Trophoblast cell (in vitro differentiated cells and primary cell): ENCODE results near the gene ZFP42.

Experiments used
- DNase-seq, 2 donors: peaks; one replicate each; pipeline ENCODE4 v3.0.0-alpha.2; 2016
- H2AFZ ChIP-seq: 2 replicates; pipeline ENCODE4 v1.6.1; 2013; ENCODE audit warnings: low read length, moderate library complexity, mild to moderate bottlenecking; ENCODE audit not compliant: insufficient read depth, poor library complexity
- H2AK5ac ChIP-seq: 2 replicates; pipeline ENCODE4 v1.6.1; 2013; ENCODE audit warnings: mild to moderate bottlenecking, low read length
- H2BK120ac ChIP-seq: 2 replicates; pipeline ENCODE4 v1.6.1; 2013; ENCODE audit warnings: low read length, mild to moderate bottlenecking, moderate library complexity; ENCODE audit not compliant: insufficient read depth, poor library complexity
- H2BK12ac ChIP-seq: 2 replicates; pipeline ENCODE4 v1.6.1; 2013; ENCODE audit warnings: mild to moderate bottlenecking, low read length, moderate library complexity
- H2BK5ac ChIP-seq: 2 replicates; pipeline ENCODE4 v1.6.1; 2013; ENCODE audit warnings: low read length, low read depth, moderate library complexity, mild to moderate bottlenecking; ENCODE audit not compliant: poor library complexity
- H3K14ac ChIP-seq: 2 replicates; pipeline ENCODE4 v1.6.1; 2013; ENCODE audit warnings: mild to moderate bottlenecking, low read length
- H3K18ac ChIP-seq: 2 replicates; pipeline ENCODE4 v1.6.1; 2013; ENCODE audit warnings: mild to moderate bottlenecking, low read length
- H3K23ac ChIP-seq: 2 replicates; pipeline ENCODE4 v1.6.1; 2013; ENCODE audit warnings: low read length
- H3K27ac ChIP-seq: 2 replicates; pipeline ENCODE4 v1.5.1; 2013; ENCODE audit warnings: low read depth, mild to moderate bottlenecking, inconsistent platforms, low read length, moderate library complexity
- H3K27me3 ChIP-seq: 2 replicates; pipeline ENCODE4 v1.6.1; 2013; ENCODE audit warnings: inconsistent platforms, mild to moderate bottlenecking, low read length, moderate library complexity; ENCODE audit not compliant: insufficient read depth
- H3K36me3 ChIP-seq, 2 experiments: 1 replicate in 1 of 2; 2 replicates in 1 of 2; pipeline ENCODE4 v1.6.1; 2013; ENCODE audit warnings: low read length in 2 of 2, mild to moderate bottlenecking in 2 of 2, moderate library complexity in 1 of 2; ENCODE audit not compliant: insufficient read depth in 2 of 2, control insufficient read depth in 1 of 2
- H3K4ac ChIP-seq: 2 replicates; pipeline ENCODE4 v1.6.1; 2013; ENCODE audit warnings: low read depth, mild to moderate bottlenecking, low read length, moderate library complexity
- H3K4me1 ChIP-seq, 2 experiments: 1 replicate in 1 of 2; 2 replicates in 1 of 2; pipeline ENCODE4 v1.6.1; 2013; ENCODE audit warnings: low read length in 2 of 2, mild to moderate bottlenecking in 2 of 2, moderate library complexity in 1 of 2; ENCODE audit not compliant: insufficient read depth in 2 of 2, control insufficient read depth in 1 of 2
- H3K4me2 ChIP-seq: 2 replicates; pipeline ENCODE4 v1.6.1; 2013; ENCODE audit warnings: inconsistent platforms, mild to moderate bottlenecking, low read length, moderate library complexity
- H3K4me3 ChIP-seq: 2 replicates; pipeline ENCODE4 v1.5.1; 2013; ENCODE audit warnings: mild to moderate bottlenecking, low read depth, low read length, inconsistent platforms
- H3K79me1 ChIP-seq: one replicate; pipeline ENCODE4 v1.6.1; 2013; ENCODE audit warnings: low read length
- H3K79me2 ChIP-seq: 2 replicates; pipeline ENCODE4 v1.6.1; 2013; ENCODE audit warnings: low read length, mild to moderate bottlenecking; ENCODE audit not compliant: control insufficient read depth, insufficient read depth, poor library complexity
- H3K9ac ChIP-seq: 2 replicates; pipeline ENCODE4 v1.6.1; 2013; ENCODE audit warnings: mild to moderate bottlenecking, low read length
- H3K9me3 ChIP-seq: 2 replicates; pipeline ENCODE4 v1.6.1; 2013; ENCODE audit warnings: low read depth, mild to moderate bottlenecking, control low read depth, inconsistent platforms, low read length; ENCODE audit not compliant: insufficient read depth
- H4K12ac ChIP-seq: 2 replicates; pipeline ENCODE4 v1.6.1; 2013; ENCODE audit warnings: low read depth, mild to moderate bottlenecking, low read length, moderate library complexity
- H4K8ac ChIP-seq: 2 replicates; pipeline ENCODE4 v1.6.1; 2013; ENCODE audit warnings: low read depth, mild to moderate bottlenecking, low read length, moderate library complexity
- H4K91ac ChIP-seq: one replicate; pipeline ENCODE4 v1.6.1; 2013; ENCODE audit warnings: low read depth, mild to moderate bottlenecking, low read length, moderate library complexity
- WGBS: extraction: QIAGEN DNeasy Blood & Tissue Kit; methylation state at CpG from one replicate; pipeline ENCODE4 v1.1.7; 2013; ENCODE audit warnings: missing lambda C conversion rate; ENCODE audit not compliant: insufficient read length, insufficient coverage; ENCODE audit errors: extremely low coverage; 5-methylcytosine and 5-hydroxymethylcytosine counted together

The ZFP42 gene

DNA sequence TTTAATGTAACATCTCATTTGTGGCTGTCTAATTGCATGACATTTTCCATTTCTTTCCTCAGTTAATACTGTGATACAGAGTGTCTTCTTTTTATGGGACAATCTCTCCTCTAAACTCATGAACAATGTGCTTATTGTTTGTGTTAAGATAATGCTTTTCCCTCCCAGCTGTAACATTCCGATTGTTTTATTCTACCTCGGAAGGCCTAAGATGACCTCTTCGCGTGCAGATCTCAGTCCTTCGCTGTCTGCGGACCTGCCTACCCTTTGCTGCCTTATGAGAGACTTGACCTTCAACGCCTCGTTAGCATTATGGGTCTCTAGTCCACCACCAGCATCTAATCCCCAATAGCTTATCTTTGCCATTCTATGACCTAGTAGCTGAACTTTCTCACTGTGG lies 29.8 kb upstream of the ZFP42 start:
- no peak overlapping the region for H3K27ac ChIP-seq
- no peaks in the 10 kb centered on the region for H3K36me3 ChIP-seq
- no peak overlapping the region for H2BK120ac ChIP-seq
- H3K18ac ChIP-seq: no peak overlapping the region
- H3K9ac ChIP-seq: no peak overlapping the region
- no peak overlapping the region for H4K91ac ChIP-seq
- no peak overlapping the region for H2BK5ac ChIP-seq
- no peak overlapping the region for H3K4ac ChIP-seq
- H3K79me2 ChIP-seq: no peaks in the 10 kb centered on the region
- no CpG with 5 or more reads among the region's 8 CpGs for WGBS
- no peak overlapping the region for H3K14ac ChIP-seq
- no peak overlapping the region for H2AFZ ChIP-seq
- H3K4me3 ChIP-seq: no peak overlapping the region
- no peak overlapping the region for H2AK5ac ChIP-seq
- no peak overlapping the region for H4K8ac ChIP-seq
- H3K4me1 ChIP-seq: no peaks in the 10 kb centered on the region
- no peak overlapping the region for H4K12ac ChIP-seq
- H3K9me3 ChIP-seq: no peaks in the 10 kb centered on the region
- H3K79me1 ChIP-seq: no peaks in the 10 kb centered on the region
- H2BK12ac ChIP-seq: no peak overlapping the region
- no peak for DNase-seq
- H3K4me2 ChIP-seq: no peak overlapping the region
- H3K27me3 ChIP-seq: no peaks in the 10 kb centered on the region
- H3K23ac ChIP-seq: no peak overlapping the region

DNA sequence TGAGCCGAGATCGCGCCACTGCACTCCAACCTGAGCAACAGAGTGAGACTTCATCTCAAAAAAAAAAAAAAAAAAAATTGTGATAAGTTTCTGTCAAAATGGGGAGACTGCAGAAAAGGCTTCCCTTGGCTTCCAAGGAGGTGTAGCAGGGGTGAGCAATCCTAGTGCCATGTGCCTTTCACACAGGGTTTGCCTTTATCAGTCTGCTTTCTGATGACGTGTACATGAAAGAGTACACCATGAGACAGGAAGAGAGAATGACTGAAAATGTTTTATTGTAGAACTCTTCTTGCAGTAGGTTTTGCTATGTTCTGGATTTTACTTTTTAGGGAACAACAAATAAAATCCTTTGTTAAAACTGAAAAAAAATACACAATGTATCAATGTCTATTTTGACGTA lies 23.4 kb upstream of the ZFP42 start:
- Histone ChIP-seq H2BK120ac (no peak overlapping the region), H4K8ac (no peak overlapping the region), H2BK12ac (no peak overlapping the region), H3K9ac (no peak overlapping the region), H2AFZ (no peak overlapping the region), H3K18ac (no peak overlapping the region), H3K4ac (no peak overlapping the region), H3K79me1 (no peaks in the 10 kb centered on the region), H2BK5ac (no peak overlapping the region), H3K27ac (no peak overlapping the region), H3K4me1 (no peaks in the 10 kb centered on the region), H3K4me2 (no peak overlapping the region), H3K23ac (no peak overlapping the region), H3K4me3 (no peak overlapping the region), H4K12ac (no peak overlapping the region), H4K91ac (no peak overlapping the region), H3K27me3 (no peaks in the 10 kb centered on the region), H3K36me3 (no peaks in the 10 kb centered on the region), H3K79me2 (no peaks in the 10 kb centered on the region), H3K14ac (no peak overlapping the region), H2AK5ac (no peak overlapping the region), H3K9me3 (no peaks in the 10 kb centered on the region)
- no CpG with 5 or more reads among the region's 5 CpGs for WGBS
- DNase-seq: no peak

DNA sequence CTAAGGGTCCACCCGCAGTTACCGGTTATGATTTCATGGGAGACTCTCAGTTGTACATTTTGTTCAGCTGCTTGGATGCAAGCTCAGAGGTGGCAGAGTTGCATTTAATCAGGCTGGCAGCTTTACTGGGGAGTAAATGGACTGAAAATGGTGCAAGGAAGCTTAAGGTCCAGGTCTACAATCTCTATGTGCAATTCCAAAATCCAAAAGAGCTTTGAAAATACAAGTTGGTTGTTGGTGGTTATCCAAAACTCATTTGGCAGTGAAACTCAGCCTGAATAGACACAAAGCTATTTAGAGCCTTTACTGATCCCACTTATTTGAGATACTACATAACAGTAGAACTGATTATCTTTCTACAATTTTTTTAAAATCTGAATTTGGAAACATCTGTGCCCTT lies 11.8 kb upstream of the ZFP42 start:
- H2AK5ac ChIP-seq: no peak overlapping the region
- no peak overlapping the region for H3K23ac ChIP-seq
- H4K12ac ChIP-seq: no peak overlapping the region
- H3K27ac ChIP-seq: no peak overlapping the region
- H4K8ac ChIP-seq: no peak overlapping the region
- no peak overlapping the region for H3K14ac ChIP-seq
- H2BK12ac ChIP-seq: no peak overlapping the region
- H3K79me2 ChIP-seq: no peaks in the 10 kb centered on the region
- H3K4ac ChIP-seq: no peak overlapping the region
- no peak overlapping the region for H2AFZ ChIP-seq
- no peaks in the 10 kb centered on the region for H3K36me3 ChIP-seq
- no peak for DNase-seq
- H4K91ac ChIP-seq: no peak overlapping the region
- H3K9me3 ChIP-seq: no peaks in the 10 kb centered on the region
- H3K4me2 ChIP-seq: no peak overlapping the region
- no peak overlapping the region for H3K9ac ChIP-seq
- no peak overlapping the region for H3K18ac ChIP-seq
- no peak overlapping the region for H2BK5ac ChIP-seq
- H2BK120ac ChIP-seq: no peak overlapping the region
- H3K27me3 ChIP-seq: no peaks in the 10 kb centered on the region
- no CpG with 5 or more reads among the region's 2 CpGs for WGBS
- no peaks in the 10 kb centered on the region for H3K79me1 ChIP-seq
- no peak overlapping the region for H3K4me3 ChIP-seq
- peaks cover 3% of the 10 kb centered on the region in 2 experiments for H3K4me1 ChIP-seq

DNA sequence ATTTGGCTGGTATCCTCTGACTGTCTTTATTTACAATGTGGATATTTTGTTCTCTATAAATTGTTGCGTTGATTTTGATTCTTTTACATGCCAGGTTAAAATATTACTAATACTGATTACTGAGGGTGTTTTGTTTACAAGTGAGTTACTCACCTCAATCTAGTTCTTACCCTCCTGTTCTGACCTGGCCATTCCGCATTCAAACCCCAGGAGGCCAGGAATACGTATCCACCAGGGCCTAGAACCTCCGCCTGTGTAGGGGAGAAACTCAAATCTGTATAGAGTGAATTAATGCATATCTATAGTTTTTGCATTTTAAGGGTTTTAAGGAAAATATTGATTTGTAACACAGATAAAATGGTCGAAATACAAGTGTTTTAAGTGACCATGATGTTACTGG lies 2.6 kb upstream of the ZFP42 start:
- no peak overlapping the region for H2AK5ac ChIP-seq
- no peaks in the 10 kb centered on the region for H3K4me1 ChIP-seq
- no peak overlapping the region for H3K14ac ChIP-seq
- H3K9me3 ChIP-seq: no peaks in the 10 kb centered on the region
- no peak overlapping the region for H3K27ac ChIP-seq
- no peak overlapping the region for H3K4me3 ChIP-seq
- no peak overlapping the region for H3K23ac ChIP-seq
- H4K12ac ChIP-seq: no peak overlapping the region
- no peak overlapping the region for H4K8ac ChIP-seq
- WGBS: no CpG with 5 or more reads among the region's 5 CpGs
- H3K36me3 ChIP-seq: no peaks in the 10 kb centered on the region
- H3K27me3 ChIP-seq: no peaks in the 10 kb centered on the region
- no peak overlapping the region for H3K18ac ChIP-seq
- H3K9ac ChIP-seq: no peak overlapping the region
- no peak for DNase-seq
- H2AFZ ChIP-seq: no peak overlapping the region
- H3K79me1 ChIP-seq: peaks cover 7% of the 10 kb centered on the region
- no peak overlapping the region for H2BK120ac ChIP-seq
- H3K4me2 ChIP-seq: no peak overlapping the region
- H3K79me2 ChIP-seq: peaks cover 11% of the 10 kb centered on the region
- H2BK5ac ChIP-seq: no peak overlapping the region
- H2BK12ac ChIP-seq: no peak overlapping the region
- no peak overlapping the region for H3K4ac ChIP-seq
- no peak overlapping the region for H4K91ac ChIP-seq
